ENCODE data around the gene GIPC1.

Gene GIPC1

GRCh38 chr19:14433554-14434501 lies 62.1 kb downstream of the GIPC1 start:
- Histone ChIP-seq H3K27me3 (no peaks in the 10 kb centered on the region), H3K9me3 (no peaks in the 10 kb centered on the region), H3K36me3 (no peaks in the 10 kb centered on the region), H3K4me3 (ENCODE audit: low read depth, low read length) (peak overlapping the region; percentile 71), H3K4me1 (no peaks in the 10 kb centered on the region)
- DNase-seq: no peak
- no peak for TF ChIP-seq CTCF (IDR thresholded peaks at IDR 0.05; ENCODE audit: low read depth, low read length)

- no peak for TF ChIP-seq CTCF (IDR thresholded peaks at IDR 0.05; ENCODE audit: low read depth, low read length)
- Histone ChIP-seq H3K36me3 (no peaks in the 10 kb centered on the region), H3K4me1 (no peaks in the 10 kb centered on the region), H3K4me3 (ENCODE audit: low read depth, low read length) (peak within 1 kb of the TSS; percentile 71), H3K27me3 (no peaks in the 10 kb centered on the region), H3K9me3 (no peaks in the 10 kb centered on the region)
- peak; percentile 74 for DNase-seq
These were observed 63.0 kb downstream of the GIPC1 start, which contains the start of gene PKN1 for GRCh38 chr19:14432791-14433553. Gene PKN1, plus strand, starts transcription at chr19:14433306. Its CDS starts 216 bp downstream, at chr19:14433522.

GRCh38 chr19:14430712-14431111 lies 65.2 kb downstream of the GIPC1 start:
- TF ChIP-seq CTCF (IDR thresholded peaks at IDR 0.05; ENCODE audit: low read depth, low read length): no peak
- Histone ChIP-seq H3K9me3 (no peaks in the 10 kb centered on the region), H3K4me1 (no peaks in the 10 kb centered on the region), H3K36me3 (no peaks in the 10 kb centered on the region), H3K4me3 (ENCODE audit: low read depth, low read length) (no peak overlapping the region), H3K27me3 (no peaks in the 10 kb centered on the region)
- no peak for DNase-seq

GRCh38 chr19:14428882-14429416 lies 67.0 kb downstream of the GIPC1 start:
- Histone ChIP-seq H3K36me3 (no peaks in the 10 kb centered on the region), H3K9me3 (no peaks in the 10 kb centered on the region), H3K27me3 (no peaks in the 10 kb centered on the region), H3K4me3 (ENCODE audit: low read depth, low read length) (no peak overlapping the region), H3K4me1 (no peaks in the 10 kb centered on the region)
- DNase-seq: no peak
- no peak for TF ChIP-seq CTCF (IDR thresholded peaks at IDR 0.05; ENCODE audit: low read depth, low read length)
